HCT116 (cell line): ENCODE measurements around the gene CRHBP.
"Not testable (repeated sequence)": the region's sequence is repeated elsewhere in the genome, so short reads cannot be mapped to it uniquely, and the experiment has no call there.

ENCODE experiments used
- CBX3 ChIP-seq: IDR thresholded peaks from 2 replicates; pipeline ENCODE4 v1.6.1; 2012; ENCODE audit warnings: low read depth
- EZH2 ChIP-seq: fragments of 200-600 bp; sonication (generic); IDR thresholded peaks from 2 replicates; pipeline ENCODE4 v1.6.1; 2017; ENCODE audit warnings: antibody characterized with exemption, mixed run types
- EZH2phosphoT487 ChIP-seq: fragments of 200-600 bp; IDR thresholded peaks from 2 replicates; pipeline ENCODE4 v1.6.1; 2018; ENCODE audit warnings: antibody characterized with exemption, borderline replicate concordance
- FOSL1 ChIP-seq: IDR thresholded peaks from 2 replicates; pipeline ENCODE4 v1.6.1; 2012; ENCODE audit warnings: low read depth
- POLR2A ChIP-seq: IDR thresholded peaks from 2 replicates; pipeline ENCODE4 v1.7.0; 2011; ENCODE audit warnings: borderline replicate concordance; ENCODE audit not compliant: insufficient read depth, insufficient read length; ENCODE audit errors: extremely low read depth
- RAD21 ChIP-seq: IDR thresholded peaks from 2 replicates; pipeline ENCODE4 v1.6.1; 2012; ENCODE audit warnings: low read depth, mild to moderate bottlenecking
- SIN3A ChIP-seq: IDR thresholded peaks from 2 replicates; pipeline ENCODE4 v1.6.1; 2012; ENCODE audit warnings: low read depth
- TCF7L2 ChIP-seq: IDR thresholded peaks from 2 replicates; pipeline ENCODE4 v1.7.0; 2011; ENCODE audit warnings: borderline replicate concordance, inconsistent platforms; ENCODE audit not compliant: insufficient read depth, insufficient read length; ENCODE audit errors: extremely low read depth
- TF ChIP-seq, protein P1 (sequence below), 3 experiments: fragments of 200-600 bp in 1 of 3; sonication (generic) in 1 of 3; IDR thresholded peaks in 2 of 3; conservative IDR thresholded peaks in 1 of 3; 2 replicates each; pipeline ENCODE4 v1.5.1; 2012 to 2017; ENCODE audit warnings: low read depth in 2 of 3, low read length in 2 of 3, antibody characterized with exemption in 1 of 3, borderline replicate concordance in 1 of 3, control low read depth in 1 of 3, mild to moderate bottlenecking in 1 of 3, mixed read lengths in 1 of 3, mixed run types in 1 of 3, moderate library complexity in 1 of 3; ENCODE audit not compliant: insufficient read depth in 1 of 3
- TF ChIP-seq, protein P2 (sequence below): IDR thresholded peaks from 2 replicates; pipeline ENCODE4 v1.6.1; 2012
- TF ChIP-seq, protein P3 (sequence below): IDR thresholded peaks from 2 replicates; pipeline ENCODE4 v1.6.1; 2011; ENCODE audit warnings: mild to moderate bottlenecking, low read length, moderate library complexity; ENCODE audit not compliant: insufficient replicate concordance; ENCODE audit errors: extremely low read depth
- TF ChIP-seq, protein P4 (sequence below): IDR thresholded peaks from 2 replicates; pipeline ENCODE4 v1.6.1; 2012; ENCODE audit warnings: low read depth

DNA sequence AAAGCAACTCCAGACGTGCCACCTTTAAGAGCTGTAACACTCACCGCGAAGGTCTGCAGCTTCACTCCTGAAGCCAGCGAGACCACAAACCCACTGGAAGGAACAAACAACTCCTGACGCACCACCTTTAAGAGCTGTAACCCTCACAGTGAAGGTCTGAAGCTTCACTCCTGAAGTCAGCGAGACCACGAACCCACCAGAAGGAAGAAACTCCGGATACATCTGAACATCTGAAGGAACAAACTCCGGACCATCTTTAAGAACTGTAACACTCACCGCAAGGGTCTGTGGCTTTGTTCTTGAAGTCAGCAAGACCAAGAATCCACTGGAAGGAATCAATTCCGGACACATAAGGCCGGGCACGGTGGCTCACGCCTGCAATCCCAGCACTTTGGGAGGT, 38.2 kb upstream of the CRHBP start:
- TF ChIP-seq FOSL1, RAD21, POLR2A, EZH2, SIN3A, EZH2phosphoT487, TCF7L2, CBX3: not testable (repeated sequence)
- TF ChIP-seq, protein P1, sequence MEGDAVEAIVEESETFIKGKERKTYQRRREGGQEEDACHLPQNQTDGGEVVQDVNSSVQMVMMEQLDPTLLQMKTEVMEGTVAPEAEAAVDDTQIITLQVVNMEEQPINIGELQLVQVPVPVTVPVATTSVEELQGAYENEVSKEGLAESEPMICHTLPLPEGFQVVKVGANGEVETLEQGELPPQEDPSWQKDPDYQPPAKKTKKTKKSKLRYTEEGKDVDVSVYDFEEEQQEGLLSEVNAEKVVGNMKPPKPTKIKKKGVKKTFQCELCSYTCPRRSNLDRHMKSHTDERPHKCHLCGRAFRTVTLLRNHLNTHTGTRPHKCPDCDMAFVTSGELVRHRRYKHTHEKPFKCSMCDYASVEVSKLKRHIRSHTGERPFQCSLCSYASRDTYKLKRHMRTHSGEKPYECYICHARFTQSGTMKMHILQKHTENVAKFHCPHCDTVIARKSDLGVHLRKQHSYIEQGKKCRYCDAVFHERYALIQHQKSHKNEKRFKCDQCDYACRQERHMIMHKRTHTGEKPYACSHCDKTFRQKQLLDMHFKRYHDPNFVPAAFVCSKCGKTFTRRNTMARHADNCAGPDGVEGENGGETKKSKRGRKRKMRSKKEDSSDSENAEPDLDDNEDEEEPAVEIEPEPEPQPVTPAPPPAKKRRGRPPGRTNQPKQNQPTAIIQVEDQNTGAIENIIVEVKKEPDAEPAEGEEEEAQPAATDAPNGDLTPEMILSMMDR (IDR thresholded peaks at IDR 0.05 in 2 of 3, conservative IDR thresholded peaks at IDR 0.05 in 1 of 3; ENCODE audit: borderline replicate concordance in 1 of 3, insufficient read depth in 1 of 3, low read depth in 2 of 3, low read length in 2 of 3), result not testable (repeated sequence)
- TF ChIP-seq, protein P2, sequence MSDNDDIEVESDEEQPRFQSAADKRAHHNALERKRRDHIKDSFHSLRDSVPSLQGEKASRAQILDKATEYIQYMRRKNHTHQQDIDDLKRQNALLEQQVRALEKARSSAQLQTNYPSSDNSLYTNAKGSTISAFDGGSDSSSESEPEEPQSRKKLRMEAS, result not testable (repeated sequence)
- TF ChIP-seq, protein P3, sequence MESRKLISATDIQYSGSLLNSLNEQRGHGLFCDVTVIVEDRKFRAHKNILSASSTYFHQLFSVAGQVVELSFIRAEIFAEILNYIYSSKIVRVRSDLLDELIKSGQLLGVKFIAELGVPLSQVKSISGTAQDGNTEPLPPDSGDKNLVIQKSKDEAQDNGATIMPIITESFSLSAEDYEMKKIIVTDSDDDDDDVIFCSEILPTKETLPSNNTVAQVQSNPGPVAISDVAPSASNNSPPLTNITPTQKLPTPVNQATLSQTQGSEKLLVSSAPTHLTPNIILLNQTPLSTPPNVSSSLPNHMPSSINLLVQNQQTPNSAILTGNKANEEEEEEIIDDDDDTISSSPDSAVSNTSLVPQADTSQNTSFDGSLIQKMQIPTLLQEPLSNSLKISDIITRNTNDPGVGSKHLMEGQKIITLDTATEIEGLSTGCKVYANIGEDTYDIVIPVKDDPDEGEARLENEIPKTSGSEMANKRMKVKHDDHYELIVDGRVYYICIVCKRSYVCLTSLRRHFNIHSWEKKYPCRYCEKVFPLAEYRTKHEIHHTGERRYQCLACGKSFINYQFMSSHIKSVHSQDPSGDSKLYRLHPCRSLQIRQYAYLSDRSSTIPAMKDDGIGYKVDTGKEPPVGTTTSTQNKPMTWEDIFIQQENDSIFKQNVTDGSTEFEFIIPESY, result not testable (repeated sequence)
- TF ChIP-seq, protein P4, sequence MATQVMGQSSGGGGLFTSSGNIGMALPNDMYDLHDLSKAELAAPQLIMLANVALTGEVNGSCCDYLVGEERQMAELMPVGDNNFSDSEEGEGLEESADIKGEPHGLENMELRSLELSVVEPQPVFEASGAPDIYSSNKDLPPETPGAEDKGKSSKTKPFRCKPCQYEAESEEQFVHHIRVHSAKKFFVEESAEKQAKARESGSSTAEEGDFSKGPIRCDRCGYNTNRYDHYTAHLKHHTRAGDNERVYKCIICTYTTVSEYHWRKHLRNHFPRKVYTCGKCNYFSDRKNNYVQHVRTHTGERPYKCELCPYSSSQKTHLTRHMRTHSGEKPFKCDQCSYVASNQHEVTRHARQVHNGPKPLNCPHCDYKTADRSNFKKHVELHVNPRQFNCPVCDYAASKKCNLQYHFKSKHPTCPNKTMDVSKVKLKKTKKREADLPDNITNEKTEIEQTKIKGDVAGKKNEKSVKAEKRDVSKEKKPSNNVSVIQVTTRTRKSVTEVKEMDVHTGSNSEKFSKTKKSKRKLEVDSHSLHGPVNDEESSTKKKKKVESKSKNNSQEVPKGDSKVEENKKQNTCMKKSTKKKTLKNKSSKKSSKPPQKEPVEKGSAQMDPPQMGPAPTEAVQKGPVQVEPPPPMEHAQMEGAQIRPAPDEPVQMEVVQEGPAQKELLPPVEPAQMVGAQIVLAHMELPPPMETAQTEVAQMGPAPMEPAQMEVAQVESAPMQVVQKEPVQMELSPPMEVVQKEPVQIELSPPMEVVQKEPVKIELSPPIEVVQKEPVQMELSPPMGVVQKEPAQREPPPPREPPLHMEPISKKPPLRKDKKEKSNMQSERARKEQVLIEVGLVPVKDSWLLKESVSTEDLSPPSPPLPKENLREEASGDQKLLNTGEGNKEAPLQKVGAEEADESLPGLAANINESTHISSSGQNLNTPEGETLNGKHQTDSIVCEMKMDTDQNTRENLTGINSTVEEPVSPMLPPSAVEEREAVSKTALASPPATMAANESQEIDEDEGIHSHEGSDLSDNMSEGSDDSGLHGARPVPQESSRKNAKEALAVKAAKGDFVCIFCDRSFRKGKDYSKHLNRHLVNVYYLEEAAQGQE, result not testable (repeated sequence)
